ENCODE data around the gene DSCAML1.
"Not testable (repeated sequence)": the region's sequence is repeated elsewhere in the genome, so short reads cannot be mapped to it uniquely, and the experiment has no call there.

The DSCAML1 gene

DNA sequence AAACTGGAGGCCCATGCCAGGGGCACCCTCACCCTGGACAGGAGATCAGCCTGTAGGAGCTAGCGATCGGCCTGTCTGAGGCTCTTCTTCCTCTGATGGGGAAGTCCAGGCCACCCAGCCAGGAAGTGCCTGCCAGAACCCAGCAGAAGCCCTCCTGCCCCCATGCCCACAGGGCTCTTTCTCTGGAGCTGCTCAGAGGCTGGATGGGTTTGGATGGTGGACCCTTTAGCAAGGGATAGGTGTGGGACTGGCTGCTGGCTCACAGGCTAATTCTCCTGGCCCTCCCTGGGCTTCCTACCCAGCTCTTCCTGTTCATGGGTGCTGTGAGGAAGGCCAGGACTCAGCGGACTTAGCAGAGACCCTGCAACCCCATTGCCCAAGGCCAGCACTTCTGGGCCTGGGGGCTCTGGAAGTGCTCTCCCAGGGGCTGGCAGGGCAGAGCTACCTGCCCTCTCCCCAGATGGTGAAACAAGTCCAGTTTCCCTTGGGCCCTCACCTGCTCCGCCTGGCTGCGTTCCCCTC, 19.9 kb upstream of the DSCAML1 start:
- no peak overlapping the region for H3K4me3 ChIP-seq (ENCODE audit: low read depth, low read length)

GRCh38 chr11:117816151-117816741, 19.2 kb upstream of the DSCAML1 start:
- TF ChIP-seq, protein P1, sequence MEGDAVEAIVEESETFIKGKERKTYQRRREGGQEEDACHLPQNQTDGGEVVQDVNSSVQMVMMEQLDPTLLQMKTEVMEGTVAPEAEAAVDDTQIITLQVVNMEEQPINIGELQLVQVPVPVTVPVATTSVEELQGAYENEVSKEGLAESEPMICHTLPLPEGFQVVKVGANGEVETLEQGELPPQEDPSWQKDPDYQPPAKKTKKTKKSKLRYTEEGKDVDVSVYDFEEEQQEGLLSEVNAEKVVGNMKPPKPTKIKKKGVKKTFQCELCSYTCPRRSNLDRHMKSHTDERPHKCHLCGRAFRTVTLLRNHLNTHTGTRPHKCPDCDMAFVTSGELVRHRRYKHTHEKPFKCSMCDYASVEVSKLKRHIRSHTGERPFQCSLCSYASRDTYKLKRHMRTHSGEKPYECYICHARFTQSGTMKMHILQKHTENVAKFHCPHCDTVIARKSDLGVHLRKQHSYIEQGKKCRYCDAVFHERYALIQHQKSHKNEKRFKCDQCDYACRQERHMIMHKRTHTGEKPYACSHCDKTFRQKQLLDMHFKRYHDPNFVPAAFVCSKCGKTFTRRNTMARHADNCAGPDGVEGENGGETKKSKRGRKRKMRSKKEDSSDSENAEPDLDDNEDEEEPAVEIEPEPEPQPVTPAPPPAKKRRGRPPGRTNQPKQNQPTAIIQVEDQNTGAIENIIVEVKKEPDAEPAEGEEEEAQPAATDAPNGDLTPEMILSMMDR (IDR thresholded peaks at IDR 0.05; ENCODE audit: control insufficient read depth, extremely low read depth, insufficient read depth) = no peak
- no peak for DNase-seq (ENCODE audit: low read depth)
- no peak overlapping the region for H3K4me3 ChIP-seq (ENCODE audit: low read depth, low read length)

More for the DNA sequence above, 19.9 kb upstream of the DSCAML1 start:
- TF ChIP-seq, protein P1 (IDR thresholded peaks at IDR 0.05; ENCODE audit: control insufficient read depth, extremely low read depth, insufficient read depth) = no peak
- DNase-seq (ENCODE audit: low read depth) = no peak

DNA sequence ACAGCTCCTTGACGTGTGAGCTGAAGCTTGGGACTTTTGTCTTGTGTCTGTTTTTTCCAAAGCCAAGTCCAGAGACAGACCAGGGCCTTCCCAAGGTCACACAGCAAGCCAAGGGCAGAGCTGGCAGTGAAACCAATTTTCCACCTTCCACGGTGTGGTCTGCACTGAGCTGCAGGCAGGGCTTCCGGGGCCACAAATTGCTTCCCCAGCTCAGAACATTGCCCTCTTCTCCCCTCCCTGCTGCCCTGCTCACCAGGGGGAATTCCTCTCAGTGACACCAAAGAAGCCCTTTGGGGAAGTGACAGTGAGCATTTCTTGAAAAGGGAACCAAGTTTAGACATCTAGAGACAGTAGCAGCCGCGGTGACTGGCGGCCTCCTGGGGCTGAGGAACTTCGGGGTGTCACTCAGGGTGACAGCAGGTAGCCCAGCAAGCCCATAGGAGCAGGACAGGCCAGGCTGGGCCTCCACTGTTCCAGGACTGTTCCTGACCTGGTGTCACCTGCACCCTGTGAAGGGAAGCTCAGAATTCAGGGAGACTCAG, 18.3 kb upstream of the DSCAML1 start:
- TF ChIP-seq, protein P1 (IDR thresholded peaks at IDR 0.05; ENCODE audit: control insufficient read depth, extremely low read depth, insufficient read depth) = no peak
- DNase-seq (ENCODE audit: low read depth) = no peak
- H3K4me3 ChIP-seq (ENCODE audit: low read depth, low read length) = no peak overlapping the region

- TF ChIP-seq, protein P1 (IDR thresholded peaks at IDR 0.05; ENCODE audit: control insufficient read depth, extremely low read depth, insufficient read depth) = no peak
- no peak overlapping the region for H3K4me3 ChIP-seq (ENCODE audit: low read depth, low read length)
- no peak for DNase-seq (ENCODE audit: low read depth)
These were observed 17.8 kb upstream of the DSCAML1 start for GRCh38 chr11:117814766-117815261.

DNA sequence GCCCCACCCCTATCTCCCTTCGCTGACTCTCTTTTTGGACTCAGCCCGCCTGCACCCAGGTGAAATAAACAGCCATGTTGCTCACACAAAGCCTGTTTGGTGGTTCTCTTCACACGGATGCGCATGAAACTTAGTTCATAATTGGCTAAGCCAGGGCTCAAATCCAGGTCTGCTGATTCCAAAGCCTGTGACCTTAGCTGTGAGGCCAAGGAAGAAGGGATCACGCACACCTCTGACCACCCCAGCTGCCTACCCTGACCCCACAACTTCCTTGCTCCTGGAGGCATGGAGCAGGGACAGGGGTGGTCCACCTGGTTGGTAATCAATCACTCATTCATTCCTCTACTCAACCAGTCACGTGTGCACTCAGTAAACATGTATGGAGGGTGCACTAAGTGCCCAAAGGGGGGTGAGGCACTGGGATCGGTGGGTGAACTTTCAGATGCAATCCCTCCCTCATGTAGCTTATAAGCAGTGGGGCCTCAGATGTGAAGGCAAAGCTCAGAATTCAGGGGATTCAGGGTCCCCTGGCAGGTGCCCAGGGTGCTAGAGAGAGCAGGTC, 17.3 kb upstream of the DSCAML1 start:
- TF ChIP-seq, protein P1 (IDR thresholded peaks at IDR 0.05; ENCODE audit: control insufficient read depth, extremely low read depth, insufficient read depth) = no peak
- DNase-seq (ENCODE audit: low read depth) = no peak
- H3K4me3 ChIP-seq (ENCODE audit: low read depth, low read length) = no peak overlapping the region

- not testable (repeated sequence) for H3K4me3 ChIP-seq (ENCODE audit: low read depth, low read length); DNase-seq (ENCODE audit: low read depth)
These were observed 13.0 kb upstream of the DSCAML1 start for GRCh38 chr11:117810056-117810451.

DNA sequence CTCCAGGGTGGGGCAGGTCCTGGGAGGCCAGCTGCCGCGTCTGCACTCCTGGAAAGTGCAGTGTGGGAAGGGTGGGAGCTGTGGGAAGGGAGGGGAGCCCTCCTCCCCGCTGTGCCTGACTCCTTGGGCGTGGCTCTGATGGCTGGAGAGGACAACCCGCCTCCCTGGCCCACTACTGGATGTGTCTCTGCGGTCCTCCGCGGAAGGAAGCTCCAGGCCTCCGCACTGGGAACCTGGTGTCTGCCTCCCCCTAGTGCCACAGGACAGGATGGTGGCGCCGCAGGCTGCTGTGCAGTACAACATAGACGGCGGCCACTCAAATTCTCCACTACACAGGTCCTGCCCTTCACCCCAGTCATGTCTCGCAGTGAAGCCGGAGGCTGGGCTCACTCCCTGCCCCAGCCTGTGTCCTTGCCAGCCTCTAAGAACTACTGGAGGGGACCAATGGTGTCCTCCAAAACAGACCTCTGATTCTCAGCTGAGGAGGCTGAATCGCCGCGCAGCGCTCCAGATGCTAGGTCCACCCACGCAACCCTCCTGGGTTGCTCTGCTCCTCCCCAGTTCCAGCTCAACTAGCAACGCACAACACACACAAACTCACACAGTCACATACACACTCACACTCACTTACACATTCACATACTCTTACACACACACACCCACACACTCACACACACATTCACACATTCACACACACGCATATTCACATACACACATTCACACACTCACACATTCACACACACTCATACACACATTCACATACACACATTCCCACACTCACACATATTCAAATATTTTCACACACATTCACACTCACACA, 12.4 kb upstream of the DSCAML1 start:
- TF ChIP-seq, protein P1 (IDR thresholded peaks at IDR 0.05; ENCODE audit: control insufficient read depth, extremely low read depth, insufficient read depth) = peak; percentile 95
- no peak for DNase-seq (ENCODE audit: low read depth)
- H3K4me3 ChIP-seq (ENCODE audit: low read depth, low read length) = no peak overlapping the region
